Activated T-cell treated with anti-CD3 and anti-CD28 coated beads, Interleukin-2, amount 50 U/mL, for 72 hours (primary cell): ENCODE data around the gene ANKRD36. TPM values are rescaled to one million over a fixed set of nuclear protein-coding genes. Genes with fewer than 3 reads are reported as not detected.
"Not testable (repeated sequence)": the region's sequence is repeated elsewhere in the genome, so short reads cannot be mapped to it uniquely, and the experiment has no call there.

Experiments
- ATAC-seq, 2 donors: fragments of 150-1000 bp; cut with Tn5 transposase; replicated peaks in 1 of 2; 2 replicates each; pipeline ENCODE4 v1.10.0; 2021; ENCODE audit warnings: moderate library complexity in 2 of 2, mild to moderate bottlenecking in 1 of 2
- DNase-seq, 2 donors: peaks; one replicate each; pipeline ENCODE4 v3.0.0; 2021 to 2022; ENCODE audit warnings: mixed read lengths in 1 of 2
- H3K27ac Mint-ChIP-seq: one replicate; pipeline ENCODE4 v1.8.0; 2022; ENCODE audit warnings: mild to moderate bottlenecking, moderate library complexity, mixed read lengths
- H3K27me3 Mint-ChIP-seq: one replicate; pipeline ENCODE4 v1.8.0; 2022; ENCODE audit warnings: low read depth, mixed read lengths
- H3K36me3 Mint-ChIP-seq, 2 donors: one replicate each; pipeline ENCODE4 v1.8.0; 2022; ENCODE audit warnings: mixed read lengths in 2 of 2, mild to moderate bottlenecking in 1 of 2; ENCODE audit not compliant: insufficient read depth in 2 of 2
- H3K4me1 Mint-ChIP-seq: one replicate; pipeline ENCODE4 v1.8.0; 2022; ENCODE audit warnings: low read depth, mixed read lengths
- H3K4me3 Mint-ChIP-seq, 2 donors: one replicate each; pipeline ENCODE4 v1.8.0; 2022; ENCODE audit warnings: mild to moderate bottlenecking in 2 of 2, mixed read lengths in 2 of 2, moderate library complexity in 2 of 2
- H3K9me3 Mint-ChIP-seq, 2 donors: one replicate each; pipeline ENCODE4 v1.8.0; 2022; ENCODE audit warnings: mixed read lengths in 2 of 2
- total RNA-seq, 2 donors: library from RNA; stranded (reverse); gene quantifications; one replicate each; pipeline ENCODE4 v1.2.3, GENCODE V29; 2022

ANKRD36 gene
- total RNA-seq, 2 donors from 2014 or later: 36.1 to 40.7 TPM

- not testable (repeated sequence) for H3K9me3 Mint-ChIP-seq, H3K36me3 Mint-ChIP-seq, DNase-seq, H3K27me3 Mint-ChIP-seq, H3K27ac Mint-ChIP-seq
- H3K4me3 Mint-ChIP-seq: peak overlapping the region; percentile 60 to 61
- peaks cover 11% of the 10 kb centered on the region for H3K4me1 Mint-ChIP-seq
- peak; percentile 40 to 53 for ATAC-seq
Observed at GRCh38 chr2:97093983-97094771, 18.8 kb upstream of the ANKRD36 start.

GRCh38 chr2:97094772-97095611 is 18.0 kb upstream of the ANKRD36 start, which contains the start of gene FAHD2B:
Gene FAHD2B (minus strand): TSS chr2:97094882. CDS start chr2:97091706, 3,176 bp downstream.
- not testable (repeated sequence) for H3K9me3 Mint-ChIP-seq, H3K27ac Mint-ChIP-seq, H3K27me3 Mint-ChIP-seq, H3K36me3 Mint-ChIP-seq
- H3K4me1 Mint-ChIP-seq: peaks cover 11% of the 10 kb centered on the region
- ATAC-seq (peak; percentile 98), DNase-seq (peak; percentile 84 to 91)
- H3K4me3 Mint-ChIP-seq: peak within 1 kb of the TSS; percentile 83 to 84

- Mint-ChIP-seq H3K9me3 (peaks cover 0 to 3% of the 10 kb centered on the region in 2 donors), H3K36me3 (peaks cover 0 to 3% of the 10 kb centered on the region in 2 donors), H3K27ac (no peak overlapping the region), H3K4me1 (peaks cover 11% of the 10 kb centered on the region), H3K27me3 (peaks cover 5% of the 10 kb centered on the region), H3K4me3 (peak overlapping the region; percentile 83 to 84)
- DNase-seq: no peak
- no peak for ATAC-seq
Observed at GRCh38 chr2:97095661-97096060, 17.3 kb upstream of the ANKRD36 start.

- H3K27ac Mint-ChIP-seq, ATAC-seq, H3K4me3 Mint-ChIP-seq, DNase-seq, H3K36me3 Mint-ChIP-seq, H3K27me3 Mint-ChIP-seq, H3K9me3 Mint-ChIP-seq: not testable (repeated sequence)
- H3K4me1 Mint-ChIP-seq: peaks cover 11% of the 10 kb centered on the region
Observed at GRCh38 chr2:97098786-97099372, 14.1 kb upstream of the ANKRD36 start.

- H3K9me3 Mint-ChIP-seq, ATAC-seq, DNase-seq, H3K4me3 Mint-ChIP-seq, H3K36me3 Mint-ChIP-seq, H3K4me1 Mint-ChIP-seq, H3K27ac Mint-ChIP-seq: not testable (repeated sequence)
- peaks cover 11% of the 10 kb centered on the region for H3K27me3 Mint-ChIP-seq
Observed at GRCh38 chr2:97106878-97107277, 6.1 kb upstream of the ANKRD36 start.

GRCh38 chr2:97111246-97111645 is 1.7 kb upstream of the ANKRD36 start:
- H3K36me3 Mint-ChIP-seq, H3K9me3 Mint-ChIP-seq, H3K4me3 Mint-ChIP-seq, DNase-seq, H3K27ac Mint-ChIP-seq, H3K4me1 Mint-ChIP-seq, ATAC-seq: not testable (repeated sequence)
- H3K27me3 Mint-ChIP-seq: peaks cover 11% of the 10 kb centered on the region

GRCh38 chr2:97112320-97113049 is 468 bp upstream of the ANKRD36 start:
- not testable (repeated sequence) for H3K4me1 Mint-ChIP-seq, H3K9me3 Mint-ChIP-seq, H3K36me3 Mint-ChIP-seq
- peak overlapping the region; percentile 96 to 100 for H3K4me3 Mint-ChIP-seq
- H3K27me3 Mint-ChIP-seq: peaks cover 11% of the 10 kb centered on the region
- ATAC-seq (peak; percentile 66 to 68), DNase-seq (peak; percentile 69)
- peak overlapping the region; percentile 74 for H3K27ac Mint-ChIP-seq

- H3K9me3 Mint-ChIP-seq, H3K36me3 Mint-ChIP-seq: not testable (repeated sequence)
- H3K4me3 Mint-ChIP-seq: peak overlapping the region; percentile 100
Observed at GRCh38 chr2:97113882-97114255, 916 bp downstream of the ANKRD36 start.

GRCh38 chr2:97129090-97129489 is 16.1 kb downstream of the ANKRD36 start:
- ATAC-seq, H3K27me3 Mint-ChIP-seq, H3K9me3 Mint-ChIP-seq, H3K27ac Mint-ChIP-seq, DNase-seq, H3K4me3 Mint-ChIP-seq, H3K4me1 Mint-ChIP-seq: not testable (repeated sequence)
- peaks cover 8 to 14% of the 10 kb centered on the region in 2 donors for H3K36me3 Mint-ChIP-seq

More at GRCh38 chr2:97113882-97114255, 916 bp downstream of the ANKRD36 start:
- H3K27me3 Mint-ChIP-seq, DNase-seq, H3K4me1 Mint-ChIP-seq, ATAC-seq: not testable (repeated sequence)
- H3K27ac Mint-ChIP-seq: peak overlapping the region; percentile 94

- H3K4me1 Mint-ChIP-seq, H3K9me3 Mint-ChIP-seq, DNase-seq, H3K27me3 Mint-ChIP-seq, ATAC-seq, H3K4me3 Mint-ChIP-seq, H3K27ac Mint-ChIP-seq: not testable (repeated sequence)
- peaks cover 2 to 14% of the 10 kb centered on the region in 2 donors for H3K36me3 Mint-ChIP-seq
Observed at GRCh38 chr2:97144016-97144415, 31.1 kb downstream of the ANKRD36 start.

- not testable (repeated sequence) for H3K27ac Mint-ChIP-seq, H3K27me3 Mint-ChIP-seq, H3K4me3 Mint-ChIP-seq, H3K4me1 Mint-ChIP-seq, DNase-seq, ATAC-seq, H3K9me3 Mint-ChIP-seq
- H3K36me3 Mint-ChIP-seq: peaks cover 11 to 24% of the 10 kb centered on the region in 2 donors
Observed at GRCh38 chr2:97166548-97166947, 53.6 kb downstream of the ANKRD36 start.

GRCh38 chr2:97167938-97168337 is 55.0 kb downstream of the ANKRD36 start:
- not testable (repeated sequence) for H3K4me1 Mint-ChIP-seq, DNase-seq, H3K4me3 Mint-ChIP-seq, H3K27ac Mint-ChIP-seq, H3K27me3 Mint-ChIP-seq, H3K9me3 Mint-ChIP-seq, ATAC-seq
- peaks cover 11 to 24% of the 10 kb centered on the region in 2 donors for H3K36me3 Mint-ChIP-seq
